DMS79 (cell line): Measurements from ENCODE around the gene ADORA2A.
A peak's percentile ranks its signal among the peaks of the same experiment; 100 is the strongest.

Experiments
- DNase-seq: peaks from one replicate; lab custom pipeline; 2025; lab: John Stamatoyannopoulos, UW

The ADORA2A gene

DNA sequence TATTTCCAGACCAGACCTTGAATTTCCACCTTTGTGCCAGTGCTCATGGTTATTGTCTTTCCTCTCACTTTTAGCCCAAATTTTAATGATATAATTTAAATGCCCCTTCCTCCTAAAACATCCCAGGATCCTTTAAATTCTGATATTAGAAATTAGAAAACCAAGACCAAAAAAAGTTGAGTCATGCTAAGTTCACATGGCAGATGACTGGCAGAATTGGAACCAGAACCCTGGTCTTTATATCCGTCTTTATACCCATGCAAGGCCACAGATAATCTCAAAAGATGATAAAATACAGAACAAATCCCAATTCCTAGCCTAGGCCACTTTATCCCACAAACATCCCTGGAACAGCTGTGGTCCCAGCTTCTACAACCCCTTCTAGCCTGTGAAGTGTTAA lies 26.5 kb downstream of the ADORA2A start:
- DNase-seq, result no peak

DNA sequence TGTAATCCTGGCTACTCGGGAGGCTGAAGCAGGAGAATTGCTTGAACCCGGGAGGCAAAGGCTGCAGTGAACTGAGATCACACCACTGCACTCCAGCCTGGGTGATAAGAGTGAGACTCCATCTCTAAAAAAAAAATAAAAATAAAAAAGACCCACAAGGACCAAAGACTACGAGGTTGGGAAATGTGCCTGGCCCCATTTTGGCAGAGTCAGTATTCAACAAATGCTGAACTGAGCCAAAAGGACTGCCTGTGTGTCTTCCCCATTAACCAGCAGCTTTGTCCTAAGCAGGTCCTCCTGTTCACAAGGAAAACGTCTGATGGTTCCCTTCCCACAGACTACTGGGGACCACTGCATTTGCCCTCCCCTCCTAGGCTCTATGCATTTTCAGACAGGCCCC lies 27.6 kb downstream of the ADORA2A start:
- DNase-seq, result no peak

DNA sequence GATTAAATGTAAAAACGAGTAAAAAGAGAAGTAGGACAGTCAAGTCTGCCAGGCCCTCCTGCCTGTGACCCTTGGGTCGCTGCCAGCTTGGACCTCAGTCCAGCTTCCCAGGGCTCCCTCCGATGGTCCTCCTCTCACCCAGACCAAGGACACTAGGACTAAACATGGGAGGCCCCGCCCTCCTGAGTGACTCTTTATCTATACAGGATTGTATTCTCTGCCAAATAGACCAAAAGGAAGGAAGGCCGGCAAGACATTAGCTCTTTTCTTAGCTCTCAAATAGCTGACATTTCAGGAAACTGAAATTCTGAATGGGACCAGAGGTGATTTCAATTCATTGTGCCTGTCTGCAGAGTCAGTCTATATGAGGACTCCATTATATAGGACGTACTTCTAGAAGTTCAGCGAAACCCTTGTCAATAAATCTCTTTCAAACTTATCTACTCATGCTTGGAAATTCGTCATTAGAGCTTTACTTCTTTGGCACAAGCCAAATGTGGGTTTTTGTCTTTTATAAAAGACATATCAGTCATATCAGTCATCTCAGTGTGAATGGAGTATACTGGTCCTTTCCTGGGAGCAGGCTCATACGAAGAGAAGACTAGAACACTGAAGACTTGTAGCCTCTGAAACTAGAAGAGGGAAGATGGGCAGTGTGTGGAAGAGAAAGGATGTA lies 28.5 kb downstream of the ADORA2A start:
- DNase-seq, result no peak

DNA sequence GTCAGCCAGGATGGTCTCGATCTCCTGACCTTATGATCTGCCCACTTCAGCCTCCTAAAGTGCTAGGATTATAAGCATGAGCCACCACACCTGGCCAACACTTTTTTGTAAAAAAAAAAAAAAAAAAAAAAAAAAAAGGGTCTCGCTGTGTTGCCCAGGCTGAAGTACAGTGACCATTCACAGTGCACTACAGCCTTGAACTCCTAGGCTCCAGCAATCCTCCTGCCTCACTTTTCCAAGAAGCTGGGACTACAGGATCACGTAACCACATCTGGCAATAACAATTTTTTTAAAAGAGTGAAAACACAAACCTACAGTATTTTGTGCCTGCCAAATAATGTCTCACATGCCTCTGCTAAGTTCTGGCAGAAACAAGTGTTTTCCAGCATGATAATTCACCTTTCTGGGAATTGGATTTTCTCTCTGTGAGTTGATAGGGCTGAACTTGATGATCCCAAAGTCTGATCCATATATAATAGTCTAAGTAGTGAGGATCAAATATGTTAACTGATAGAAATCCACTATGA lies 30.6 kb downstream of the ADORA2A start:
- DNase-seq, result no peak

DNA sequence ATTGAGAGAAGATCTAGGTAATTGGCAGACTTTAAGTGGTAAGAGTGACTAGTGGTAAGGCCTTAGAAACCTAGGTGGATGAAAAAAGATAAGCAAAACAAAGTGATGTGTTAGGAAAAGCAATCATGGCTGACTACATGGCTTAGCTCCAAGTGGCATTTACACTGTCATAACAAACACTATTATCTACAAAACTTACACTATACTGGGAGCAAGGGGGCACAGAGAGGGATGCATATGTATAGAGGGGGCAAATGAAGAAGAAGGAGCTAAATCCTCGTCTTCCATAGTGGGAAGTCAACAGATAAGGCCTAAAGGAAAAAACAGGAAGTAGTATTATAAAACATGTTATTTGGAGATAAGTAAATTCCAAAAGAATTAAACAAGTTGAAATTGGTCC lies 32.5 kb downstream of the ADORA2A start:
- no peak for DNase-seq

DNA sequence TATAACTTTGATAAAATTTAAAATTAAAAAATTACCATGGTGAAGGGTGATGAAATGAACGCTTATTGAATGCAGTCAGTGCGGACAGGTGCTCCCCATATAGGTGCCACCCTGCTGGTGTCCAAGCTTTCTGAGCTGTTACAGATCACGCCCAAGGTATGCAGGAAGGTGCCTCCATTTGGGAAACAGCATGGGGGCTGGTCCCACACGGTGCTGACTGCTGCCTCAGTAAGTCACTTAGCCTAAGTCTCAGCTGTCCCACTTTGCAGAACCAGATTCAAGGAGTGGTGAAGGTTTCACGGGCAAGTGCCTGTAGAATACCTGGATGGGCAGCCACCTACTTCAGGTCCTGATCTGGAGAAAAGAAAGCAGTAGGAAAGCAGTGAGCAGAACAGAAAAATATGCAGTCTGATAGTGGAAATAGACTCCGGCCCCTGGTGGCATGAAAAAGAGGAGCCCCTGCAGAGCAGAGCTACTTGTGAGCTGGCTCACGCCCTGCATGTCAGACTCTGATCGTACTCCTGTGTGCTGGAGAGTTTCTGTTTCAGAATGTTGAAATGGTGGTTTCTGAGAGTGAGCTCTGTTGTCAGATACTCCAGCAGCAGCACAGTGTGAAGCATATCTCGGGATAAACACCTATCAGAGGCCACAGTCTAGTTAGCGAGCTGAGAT lies 33.2 kb downstream of the ADORA2A start:
- DNase-seq, result no peak

DNA sequence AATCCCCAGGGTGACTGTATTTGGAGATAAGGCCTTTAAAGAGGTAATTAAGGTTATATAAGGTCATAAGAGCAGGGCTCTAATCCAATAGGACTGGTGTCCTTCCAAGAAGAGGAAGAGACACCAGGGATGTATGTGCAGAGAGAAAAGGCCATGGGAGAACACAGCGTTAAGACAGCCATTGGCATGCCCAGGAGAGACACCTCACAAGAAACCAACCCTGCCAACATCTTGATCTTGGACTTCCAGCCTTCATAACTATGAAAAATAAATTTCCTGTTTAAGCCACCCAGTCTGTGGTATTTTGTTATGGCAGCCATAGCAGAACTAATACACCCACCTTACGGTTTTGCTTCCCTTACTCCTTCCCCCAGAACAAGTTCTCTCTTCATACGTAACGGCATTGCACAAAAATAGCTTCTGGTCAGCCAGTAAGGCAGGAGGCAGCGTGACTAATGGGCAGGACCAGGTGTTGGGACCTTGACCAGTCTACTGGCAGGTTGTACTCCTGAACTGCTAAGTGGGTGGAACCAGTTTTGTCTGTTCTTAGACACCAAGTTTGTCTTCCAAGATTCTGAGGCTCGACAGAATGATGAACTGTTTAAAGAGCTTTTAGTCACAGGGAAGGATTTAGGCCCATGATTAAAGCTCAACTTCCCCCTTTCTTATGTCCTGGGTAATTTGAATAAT lies 35.8 kb downstream of the ADORA2A start:
- no peak for DNase-seq

DNA sequence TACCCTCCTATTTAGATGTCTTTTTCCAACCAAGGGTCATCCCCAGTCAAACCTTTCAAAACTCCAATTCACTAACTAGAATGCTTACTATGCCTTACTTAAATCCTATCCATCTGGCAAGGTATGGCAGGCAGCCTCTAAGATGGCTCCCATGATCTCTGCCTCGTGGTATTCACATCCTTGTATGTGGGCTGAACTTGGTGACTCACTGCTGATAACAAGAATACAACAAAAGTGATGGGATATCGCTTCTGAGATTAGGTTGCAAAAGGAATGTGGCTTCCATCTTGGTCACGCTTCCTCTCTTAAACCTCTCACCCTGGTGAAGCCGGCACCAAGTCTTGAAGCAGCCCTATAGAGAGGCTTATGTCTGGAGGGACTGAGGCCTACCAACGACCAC lies 38.2 kb downstream of the ADORA2A start:
- peak; percentile 14 for DNase-seq

DNA sequence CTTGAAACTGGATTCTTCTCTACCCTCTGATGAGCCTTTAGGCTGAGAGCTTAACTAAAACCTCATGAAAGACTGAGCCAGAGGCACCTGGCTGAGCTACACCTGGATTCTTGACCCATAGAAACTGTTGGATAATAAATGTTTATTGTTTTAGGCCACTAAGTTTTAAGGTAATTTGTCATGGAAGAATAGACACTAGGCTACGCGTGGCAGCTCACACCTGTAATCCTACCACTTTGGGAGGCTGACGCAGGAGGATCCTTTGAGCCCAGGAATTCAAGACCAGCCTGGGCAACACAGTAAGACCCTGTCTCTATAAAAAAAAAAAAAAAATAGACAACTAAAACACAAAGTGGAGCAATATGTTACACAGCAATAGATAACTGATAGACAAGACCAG lies 38.6 kb downstream of the ADORA2A start:
- no peak for DNase-seq

DNA sequence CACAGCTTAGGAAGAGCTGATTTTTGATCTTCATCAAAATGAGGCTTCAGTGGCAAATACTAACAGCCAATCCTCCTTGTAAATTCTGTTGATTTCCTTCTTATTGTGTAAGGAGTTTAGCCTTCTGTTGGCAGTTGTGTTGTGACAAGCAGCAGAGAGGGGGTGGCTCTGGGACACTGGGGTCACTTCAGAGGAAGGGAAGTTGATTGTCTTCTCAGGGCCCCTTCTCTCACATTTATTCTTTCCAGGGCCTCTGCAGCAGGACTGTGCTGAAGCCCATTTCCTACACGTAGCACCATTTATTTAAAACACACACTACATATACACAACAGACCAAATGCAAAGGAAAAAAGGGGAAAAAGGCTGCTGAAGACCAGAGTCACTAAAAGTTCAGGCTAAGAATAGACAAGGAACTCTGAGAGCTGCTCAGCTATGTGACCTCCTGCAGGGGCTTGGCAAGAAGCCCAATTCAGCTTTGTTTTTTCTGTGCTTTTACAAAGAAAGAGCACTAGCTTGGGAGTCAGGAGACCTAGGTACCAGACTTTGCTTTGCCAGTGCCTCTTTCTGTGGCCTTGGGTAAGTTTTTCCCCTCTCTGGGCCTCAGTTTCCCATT lies 39.4 kb downstream of the ADORA2A start:
- DNase-seq, result no peak

DNA sequence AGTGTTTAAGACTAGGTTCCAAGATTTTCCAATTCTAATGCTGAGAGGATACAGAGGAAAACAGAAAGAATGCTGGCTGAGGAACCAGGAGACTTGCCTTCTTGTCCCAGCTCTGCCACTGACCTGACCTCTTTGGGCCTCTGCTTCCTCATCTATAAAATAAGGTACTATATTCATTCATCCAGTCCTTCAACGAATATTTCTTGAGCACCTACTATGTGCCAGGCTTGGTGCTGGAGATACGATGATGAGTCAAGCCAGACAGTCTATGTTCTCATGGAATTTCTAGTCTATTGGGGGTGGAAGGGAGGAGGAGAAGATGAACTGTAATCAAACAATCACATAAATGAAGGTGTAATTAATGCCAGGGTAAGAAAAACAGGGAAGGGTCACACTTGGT lies 39.9 kb downstream of the ADORA2A start:
- DNase-seq, result no peak

DNA sequence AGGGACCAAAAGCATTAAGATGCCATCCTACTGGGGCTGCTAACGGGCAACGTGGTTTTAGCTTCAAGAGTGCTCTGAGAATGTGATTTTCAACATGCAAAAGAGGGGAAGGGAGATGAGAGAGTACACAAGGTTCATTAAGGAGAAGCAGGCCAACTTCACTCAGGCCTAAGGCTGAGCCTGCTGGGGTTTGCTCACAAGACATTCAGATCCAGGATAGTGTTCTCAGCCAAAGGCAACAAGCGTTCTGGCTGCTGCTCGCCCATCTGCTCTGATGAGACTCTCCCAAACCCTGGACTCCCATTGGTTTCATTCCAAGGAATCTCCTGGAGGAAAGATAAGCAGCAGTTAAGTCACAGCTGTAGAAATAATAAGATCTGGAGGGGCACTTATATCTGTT lies 44.2 kb downstream of the ADORA2A start:
- no peak for DNase-seq

DNA sequence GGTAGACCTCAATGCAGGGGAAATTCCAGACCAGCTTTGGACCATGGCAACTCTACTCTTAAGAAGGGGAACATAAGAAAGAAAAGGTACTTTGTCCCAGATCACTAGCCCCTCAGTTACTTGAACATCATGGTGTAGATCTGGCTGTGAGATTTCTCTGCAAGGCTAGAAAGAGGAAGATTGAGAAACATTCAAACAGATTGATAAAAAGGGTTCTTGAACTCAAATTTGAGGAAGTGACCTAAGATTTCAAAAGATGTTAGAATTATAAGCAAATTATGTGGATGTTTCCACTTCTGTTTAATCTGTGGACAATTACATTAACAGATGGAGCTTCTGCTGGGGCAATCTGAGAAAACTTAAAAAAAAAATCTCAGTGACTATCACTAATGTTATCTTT lies 45.9 kb downstream of the ADORA2A start:
- DNase-seq, result no peak

DNA sequence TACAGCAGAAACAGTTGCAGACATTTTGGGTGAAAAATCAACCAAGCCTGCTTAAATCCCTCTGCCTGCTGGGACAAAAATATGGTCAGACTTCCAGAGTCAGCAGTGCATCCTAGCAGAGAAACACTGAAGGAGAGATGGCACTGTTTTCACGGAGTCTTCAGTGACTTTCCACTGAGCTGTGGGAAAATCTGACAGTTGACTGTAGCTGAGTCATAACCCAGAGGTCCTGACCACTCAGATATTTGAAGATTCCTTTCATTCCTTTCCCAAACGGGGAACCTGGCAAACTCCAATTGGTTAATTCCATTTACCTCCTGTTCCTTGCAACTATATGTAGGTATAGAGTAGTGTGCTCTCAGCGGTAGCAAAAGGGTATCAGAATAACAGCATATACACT lies 46.8 kb downstream of the ADORA2A start:
- no peak for DNase-seq

DNA sequence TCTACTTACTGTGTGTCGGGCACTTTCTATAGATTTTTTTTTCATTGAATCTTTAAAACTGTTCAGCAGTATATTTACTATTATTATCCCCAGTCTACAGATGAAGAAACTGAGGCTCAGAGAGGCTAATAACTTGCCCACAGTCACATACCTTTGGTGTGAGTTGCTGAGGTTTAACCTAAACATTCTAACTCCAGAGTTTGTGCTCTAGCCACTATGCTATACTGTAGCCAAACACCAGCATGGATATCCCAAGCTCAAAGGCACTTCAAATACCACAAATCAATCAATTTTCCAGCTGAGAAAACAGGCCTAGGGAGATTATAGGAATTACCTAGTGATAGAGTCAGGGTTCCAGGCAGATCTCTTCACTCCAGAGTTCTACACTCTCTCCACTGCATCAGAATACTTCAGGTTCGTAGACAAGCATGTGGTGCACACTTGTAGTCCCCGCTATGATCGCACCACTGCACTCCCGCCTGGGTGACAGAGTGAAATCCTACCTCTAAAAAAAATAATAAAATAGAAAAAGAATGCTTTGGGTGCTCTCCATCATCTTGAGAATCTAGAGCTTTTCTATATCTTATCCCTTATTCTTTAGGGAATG lies 47.4 kb downstream of the ADORA2A start:
- no peak for DNase-seq

DNA sequence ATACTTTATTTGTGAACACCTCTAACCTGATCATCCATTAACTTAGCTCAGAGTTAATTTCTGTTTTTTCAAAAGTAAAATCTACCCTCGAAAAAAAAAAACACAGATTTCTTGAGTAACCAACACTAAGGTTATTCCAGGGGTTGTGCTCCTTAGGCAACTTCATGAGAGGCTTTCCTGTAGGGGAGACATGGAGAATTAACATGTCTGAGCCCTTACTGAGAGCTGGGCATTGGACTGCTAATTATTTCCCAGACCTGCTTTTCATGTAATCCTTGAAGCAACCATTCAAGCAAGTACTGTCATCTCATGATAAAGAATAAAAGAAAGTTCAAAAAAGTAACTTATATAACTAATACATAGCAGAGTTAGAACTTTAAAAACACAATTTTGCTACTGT lies 54.2 kb downstream of the ADORA2A start:
- DNase-seq, result no peak

DNA sequence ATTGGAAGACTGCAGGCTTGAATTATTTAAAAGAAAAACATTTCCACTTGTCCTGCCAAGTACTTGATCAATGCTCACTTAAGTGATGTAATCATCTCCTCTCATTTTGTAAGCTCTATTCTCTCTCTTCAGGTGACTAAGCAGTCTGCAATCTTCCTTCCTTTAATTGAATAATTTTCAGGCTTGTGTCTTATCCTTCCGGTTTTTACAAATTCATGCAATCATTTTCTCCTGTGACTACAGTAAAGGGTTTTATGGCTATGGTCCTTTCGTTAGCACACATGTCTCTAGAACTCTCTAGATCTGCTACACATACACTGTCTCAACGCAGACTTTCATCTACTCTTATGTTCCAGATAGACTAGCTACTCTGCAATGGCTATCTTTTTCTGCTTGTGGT lies 55.2 kb downstream of the ADORA2A start:
- no peak for DNase-seq

DNA sequence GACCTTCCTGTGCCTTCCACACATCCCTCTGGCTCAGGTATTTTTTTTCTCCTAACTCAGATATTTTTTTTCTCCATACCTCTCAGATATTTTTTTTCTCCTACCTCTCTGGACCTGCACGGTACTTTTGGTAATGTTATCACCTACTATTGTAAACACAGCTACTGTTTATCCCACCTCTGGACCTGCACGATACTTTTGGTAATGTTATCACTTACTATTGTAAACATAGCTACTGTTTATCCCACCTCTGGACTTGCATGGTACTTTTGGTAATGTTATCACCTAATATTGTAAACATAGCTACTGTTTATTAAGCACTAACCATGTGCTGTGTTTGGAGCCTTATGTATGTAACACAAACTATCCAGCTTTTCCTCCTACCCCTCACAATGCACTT lies 55.6 kb downstream of the ADORA2A start:
- no peak for DNase-seq

DNA sequence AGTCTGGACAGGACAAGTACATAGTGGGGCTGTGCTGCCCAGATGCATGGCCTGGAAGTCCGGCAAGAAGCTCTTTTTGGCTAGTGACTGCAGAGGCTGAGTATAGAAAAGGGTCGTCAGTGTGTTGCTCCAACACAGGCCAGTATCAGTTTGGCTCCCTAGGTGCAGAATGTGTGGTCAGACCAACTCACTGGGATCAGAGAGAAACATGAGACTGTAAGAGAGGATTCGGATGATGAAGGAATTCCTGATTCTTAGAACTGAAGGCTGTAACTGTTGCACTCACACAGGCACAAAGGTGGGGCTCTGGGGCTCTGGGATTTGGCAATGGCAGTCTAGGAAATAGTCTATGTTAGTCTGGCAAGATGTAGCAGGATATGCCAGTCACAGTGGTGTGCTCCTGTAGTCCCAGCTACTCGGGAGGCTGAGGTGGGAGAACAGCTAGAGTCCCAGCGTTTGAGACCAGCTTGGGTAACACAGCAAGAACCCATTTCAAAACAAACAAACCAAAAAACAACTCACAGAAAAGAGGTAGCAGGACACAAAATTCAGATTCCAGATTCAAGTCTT lies 56.7 kb downstream of the ADORA2A start:
- DNase-seq, result no peak

DNA sequence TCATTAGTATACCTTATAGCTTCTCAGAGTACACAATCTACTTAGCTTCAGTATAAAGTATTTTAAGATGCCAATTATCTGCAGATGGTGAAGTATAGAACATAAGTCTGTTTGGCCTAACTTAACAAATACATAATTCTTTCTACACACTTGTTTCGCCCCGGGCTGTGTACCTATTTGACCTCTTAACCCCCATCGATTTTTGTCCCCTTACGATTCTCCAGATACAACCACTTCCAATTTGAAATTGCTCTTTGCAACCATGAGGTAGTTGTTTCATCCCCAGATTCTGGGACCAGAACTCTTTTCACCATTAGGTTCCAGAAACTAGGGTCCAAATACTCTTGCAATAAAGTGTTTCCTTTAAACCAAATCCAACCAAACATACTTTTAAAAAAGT lies 57.8 kb downstream of the ADORA2A start:
- no peak for DNase-seq

DNA sequence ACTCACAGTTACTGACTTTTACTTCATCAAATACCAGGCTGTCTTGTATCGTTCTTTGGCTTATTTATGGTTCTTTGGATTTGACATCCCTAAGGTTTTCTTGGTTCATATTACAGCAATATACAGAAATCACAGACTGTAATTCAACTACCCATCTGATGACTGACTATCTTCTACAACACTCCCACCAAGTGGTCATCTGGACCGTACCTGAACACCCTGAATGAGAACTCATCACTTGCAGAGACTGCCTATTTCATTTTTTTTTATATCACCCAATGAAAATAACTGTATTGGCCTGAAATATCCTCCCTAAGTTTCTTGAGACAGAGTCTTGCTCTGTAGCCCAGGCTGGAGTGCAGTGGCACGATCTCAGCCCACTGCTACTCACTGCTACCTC lies 58.2 kb downstream of the ADORA2A start:
- no peak for DNase-seq

DNA sequence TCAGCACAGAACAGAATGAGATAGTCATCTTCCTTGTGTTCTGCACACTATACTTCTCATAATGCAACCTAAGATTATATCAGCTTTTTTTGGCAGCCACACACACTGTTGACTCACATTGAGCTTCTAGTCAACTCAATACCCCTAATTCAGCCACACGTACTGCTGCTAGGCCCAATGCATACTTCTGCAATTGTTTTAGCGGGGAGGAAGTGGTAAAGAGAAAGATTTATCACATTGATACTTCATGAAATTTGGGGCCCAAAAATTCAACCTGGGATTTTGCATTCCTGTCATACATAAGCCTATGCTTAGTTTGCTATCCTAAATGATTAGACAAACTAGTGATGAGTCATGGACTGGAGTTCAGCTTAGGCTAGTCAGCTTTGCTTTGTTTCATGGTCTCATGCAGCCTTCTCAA lies 59.1 kb downstream of the ADORA2A start:
- no peak for DNase-seq
